ENCODE measurements around the gene KCNK3.

DNA sequence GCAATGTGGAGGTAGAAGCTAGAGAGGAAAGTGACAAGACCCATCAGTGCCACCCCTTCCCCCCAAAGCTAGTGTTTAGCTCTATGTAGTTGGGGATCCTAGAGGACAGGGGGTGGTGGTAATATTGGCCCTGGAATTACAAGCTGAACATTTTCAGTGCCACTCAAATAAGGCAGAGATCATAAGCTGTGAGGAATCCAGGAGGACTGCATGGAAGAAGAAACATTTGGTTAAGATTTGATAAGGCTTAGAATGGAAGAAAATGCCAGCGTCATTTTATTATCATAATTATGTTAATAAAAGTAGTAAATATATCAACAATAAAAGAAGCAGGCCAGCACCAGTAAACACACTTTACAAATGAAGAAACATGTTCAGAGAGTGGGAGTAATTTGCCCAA lies 33.7 kb downstream of the KCNK3 start:
- TF ChIP-seq POLR2A (IDR thresholded peaks at IDR 0.05; ENCODE audit: low read length) (no peak), GATA1 (IDR thresholded peaks at IDR 0.05; ENCODE audit: low read depth, low read length) (no peak)

Data from erythroblast (primary cell).